DMS 273 (cell line): ENCODE data around the gene CLASRP.
A peak's percentile ranks its signal among the peaks of the same experiment; 100 is the strongest.
"Not testable (repeated sequence)": the region's sequence is repeated elsewhere in the genome, so short reads cannot be mapped to it uniquely, and the experiment has no call there.

Experiments
- DNase-seq: peaks from one replicate; lab custom pipeline; 2025; ENCODE audit not compliant: unreplicated experiment; lab: John Stamatoyannopoulos, UW

The CLASRP gene, protein sequence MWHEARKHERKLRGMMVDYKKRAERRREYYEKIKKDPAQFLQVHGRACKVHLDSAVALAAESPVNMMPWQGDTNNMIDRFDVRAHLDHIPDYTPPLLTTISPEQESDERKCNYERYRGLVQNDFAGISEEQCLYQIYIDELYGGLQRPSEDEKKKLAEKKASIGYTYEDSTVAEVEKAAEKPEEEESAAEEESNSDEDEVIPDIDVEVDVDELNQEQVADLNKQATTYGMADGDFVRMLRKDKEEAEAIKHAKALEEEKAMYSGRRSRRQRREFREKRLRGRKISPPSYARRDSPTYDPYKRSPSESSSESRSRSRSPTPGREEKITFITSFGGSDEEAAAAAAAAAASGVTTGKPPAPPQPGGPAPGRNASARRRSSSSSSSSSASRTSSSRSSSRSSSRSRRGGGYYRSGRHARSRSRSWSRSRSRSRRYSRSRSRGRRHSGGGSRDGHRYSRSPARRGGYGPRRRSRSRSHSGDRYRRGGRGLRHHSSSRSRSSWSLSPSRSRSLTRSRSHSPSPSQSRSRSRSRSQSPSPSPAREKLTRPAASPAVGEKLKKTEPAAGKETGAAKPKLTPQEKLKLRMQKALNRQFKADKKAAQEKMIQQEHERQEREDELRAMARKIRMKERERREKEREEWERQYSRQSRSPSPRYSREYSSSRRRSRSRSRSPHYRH

DNA sequence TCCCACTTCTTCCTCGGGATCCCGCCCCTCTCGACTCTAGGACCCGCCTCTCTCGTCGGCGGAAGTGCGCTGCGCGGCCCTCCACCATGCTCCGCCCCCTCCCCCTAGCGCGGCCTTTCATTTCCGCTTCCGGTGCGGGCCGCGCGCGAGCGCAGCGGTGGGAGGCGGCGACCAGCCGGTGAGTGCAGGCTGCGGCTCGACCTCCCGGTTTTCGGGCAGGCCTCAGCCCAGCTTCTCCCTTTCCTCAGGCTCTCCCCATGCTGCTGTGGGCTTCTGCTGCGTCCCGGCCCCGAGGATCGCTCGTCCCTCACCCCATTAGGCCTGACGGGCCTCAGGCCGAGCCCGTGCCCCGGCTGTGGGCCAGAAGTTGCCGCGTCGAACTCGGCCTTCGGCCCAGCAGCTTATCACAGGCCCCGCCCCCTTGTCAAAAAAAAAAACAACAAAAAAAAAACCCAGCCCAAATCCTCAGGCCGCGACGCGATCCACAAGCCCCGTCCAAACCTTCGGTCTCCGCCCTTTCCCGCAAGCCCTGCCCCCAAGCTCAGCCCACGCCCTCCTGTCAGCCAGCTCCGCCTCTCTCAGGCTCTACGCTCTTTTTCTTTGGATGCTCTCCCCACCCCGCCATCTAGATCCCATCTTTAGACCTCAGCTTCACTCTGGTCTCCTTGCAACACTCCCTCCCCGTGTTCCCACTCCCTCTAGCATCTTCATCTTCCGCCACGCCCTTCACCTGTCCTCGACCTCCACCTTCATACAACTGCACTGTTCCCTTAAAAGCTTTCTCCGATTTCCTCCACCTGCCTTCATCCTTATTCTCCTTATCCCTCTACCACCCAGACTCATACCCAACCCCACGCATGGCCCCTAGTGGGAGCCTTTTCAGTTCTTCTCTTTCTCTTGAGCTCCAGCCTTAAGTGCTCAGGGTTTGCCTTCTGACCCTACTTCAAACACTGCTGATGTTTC, at the start of gene CLASRP:
Gene CLASRP (plus strand): TSS at position 115 of the 963 bp plus-strand sequence. CDS start 1,168 bp downstream, outside the sequence.
- DNase-seq, result peak; percentile 97

DNA sequence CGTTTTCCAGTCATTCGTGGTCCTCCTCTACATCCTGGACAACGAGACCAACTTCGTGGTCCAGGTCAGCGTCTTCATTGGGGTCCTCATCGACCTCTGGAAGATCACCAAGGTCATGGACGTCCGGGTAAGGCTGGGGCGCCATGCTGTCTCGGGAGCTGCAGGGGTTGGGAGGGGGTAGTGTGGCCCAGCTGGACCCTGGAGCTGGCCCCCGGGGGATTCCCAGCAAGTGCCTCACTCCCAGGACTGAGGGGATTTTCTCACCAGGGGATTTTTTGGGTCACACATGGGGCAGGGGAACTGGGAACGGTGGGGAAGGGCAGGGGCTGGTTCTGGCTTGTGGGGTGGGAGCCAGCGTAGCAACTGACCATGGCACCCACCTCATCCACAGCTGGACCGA, 48.4 kb upstream of the CLASRP start:
- no peak for DNase-seq

DNA sequence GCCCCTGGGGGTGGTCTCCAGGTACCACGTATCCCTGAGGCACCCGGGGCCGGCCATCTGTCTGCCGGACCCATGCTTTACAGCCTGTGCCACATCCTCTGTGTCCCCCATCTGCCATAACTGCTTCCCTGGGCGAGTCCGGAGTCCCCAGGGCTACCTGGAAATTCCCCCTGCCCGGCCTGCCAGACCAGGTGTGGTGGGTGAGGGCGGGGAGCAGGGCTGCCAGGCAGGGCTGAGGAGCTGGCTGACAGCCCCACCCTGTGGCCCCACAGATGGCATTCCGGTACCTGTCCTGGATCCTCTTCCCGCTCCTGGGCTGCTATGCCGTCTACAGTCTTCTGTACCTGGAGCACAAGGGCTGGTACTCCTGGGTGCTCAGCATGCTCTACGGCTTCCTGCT, 47.9 kb upstream of the CLASRP start:
- no peak for DNase-seq

DNA sequence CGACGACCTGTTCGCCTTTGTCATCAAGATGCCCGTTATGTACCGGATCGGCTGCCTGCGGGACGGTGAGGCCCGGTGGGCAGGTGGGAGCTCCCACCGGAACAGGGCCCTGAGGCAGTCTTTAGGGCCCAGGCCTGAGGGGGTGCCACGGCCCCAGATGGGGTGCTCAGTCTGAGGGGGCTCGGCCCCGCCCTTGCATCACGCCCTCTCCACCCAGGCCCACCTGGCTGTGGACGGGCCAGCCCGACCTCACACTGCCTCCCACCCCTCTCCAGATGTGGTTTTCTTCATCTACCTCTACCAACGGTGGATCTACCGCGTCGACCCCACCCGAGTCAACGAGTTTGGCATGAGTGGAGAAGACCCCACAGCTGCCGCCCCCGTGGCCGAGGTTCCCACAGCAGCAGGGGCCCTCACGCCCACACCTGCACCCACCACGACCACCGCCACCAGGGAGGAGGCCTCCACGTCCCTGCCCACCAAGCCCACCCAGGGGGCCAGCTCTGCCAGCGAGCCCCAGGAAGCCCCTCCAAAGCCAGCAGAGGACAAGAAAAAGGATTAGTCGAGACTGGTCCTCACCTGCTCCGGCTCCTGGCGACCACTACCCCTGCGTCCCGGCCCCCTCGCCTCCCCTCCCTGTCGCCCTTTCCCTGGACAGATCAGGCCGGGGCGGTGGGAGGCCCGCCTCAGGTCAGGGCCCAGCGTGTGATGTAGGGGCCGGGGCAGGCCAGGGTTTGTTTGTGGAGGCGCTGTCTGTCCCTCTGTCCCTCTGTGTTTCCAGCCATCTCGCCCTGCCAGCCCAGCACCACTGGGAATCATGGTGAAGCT, 46.3 kb upstream of the CLASRP start:
- DNase-seq, result no peak

DNA sequence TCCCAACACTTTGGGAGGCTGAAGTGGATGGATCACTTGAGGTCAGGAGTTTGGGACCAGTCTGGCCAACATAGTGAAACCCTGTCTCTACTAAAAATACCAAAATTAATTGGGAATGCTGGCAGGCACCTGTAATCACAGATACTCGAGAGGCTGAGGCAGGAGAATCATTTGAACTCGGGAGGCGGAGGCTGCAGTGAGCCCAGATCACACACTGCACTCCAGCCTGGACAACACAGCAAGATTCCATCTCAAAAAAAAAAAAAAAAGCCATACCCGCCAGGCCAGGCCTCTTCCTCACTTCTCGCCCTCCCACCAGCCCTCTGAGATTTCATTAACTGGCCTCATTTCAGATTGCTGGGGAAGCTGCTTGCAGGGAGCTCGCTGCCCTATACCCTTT, 45.3 kb upstream of the CLASRP start:
- no peak for DNase-seq

DNA sequence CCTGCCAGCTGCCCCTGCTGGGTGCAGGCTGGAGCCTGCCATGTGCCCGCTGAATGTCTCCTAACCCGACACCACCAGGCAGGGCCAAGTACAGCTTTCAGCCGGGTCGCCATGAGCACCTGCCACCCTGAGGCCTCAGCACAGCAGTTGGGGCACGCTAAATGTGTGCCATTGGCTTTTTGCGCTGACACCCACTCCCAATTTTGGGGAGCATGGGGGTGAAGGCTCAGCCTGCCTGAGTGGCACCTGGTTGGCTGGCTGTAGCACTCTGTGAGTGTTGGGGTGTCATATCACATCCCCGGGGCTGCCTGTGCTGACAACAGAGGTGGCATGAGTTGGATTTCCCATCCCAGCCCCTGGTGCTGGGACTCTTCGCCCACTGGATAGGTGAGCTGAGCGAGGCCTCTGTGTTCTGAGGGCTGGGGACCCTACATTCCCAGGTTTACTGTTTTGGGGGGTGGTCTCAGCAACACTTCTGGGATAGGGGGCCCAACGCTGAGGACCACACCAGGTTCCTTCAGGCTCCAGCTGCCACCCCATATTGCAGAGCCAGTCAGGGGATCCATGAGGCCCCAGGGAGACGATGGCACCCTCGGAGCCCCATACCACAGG, 44.8 kb upstream of the CLASRP start:
- DNase-seq, result peak; percentile 23

DNA sequence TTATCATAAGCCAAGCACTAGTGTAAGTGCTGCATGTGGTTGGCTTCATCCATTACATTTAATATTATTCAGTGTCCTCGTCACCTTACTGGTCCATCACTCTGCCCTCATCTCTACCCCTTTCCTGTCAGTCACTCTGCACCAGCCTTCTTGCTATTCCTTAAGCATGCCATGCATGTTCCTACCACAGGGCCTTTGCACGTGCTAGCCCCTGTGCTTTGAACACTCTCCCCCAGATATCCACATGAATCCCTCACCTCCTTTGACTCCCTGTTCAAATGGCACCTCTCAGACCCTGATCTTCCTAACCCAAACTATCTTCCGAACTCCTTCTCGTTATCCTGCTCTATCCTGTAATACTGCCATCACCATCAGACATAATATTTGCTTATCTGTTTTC, 40.8 kb upstream of the CLASRP start:
- no peak for DNase-seq

DNA sequence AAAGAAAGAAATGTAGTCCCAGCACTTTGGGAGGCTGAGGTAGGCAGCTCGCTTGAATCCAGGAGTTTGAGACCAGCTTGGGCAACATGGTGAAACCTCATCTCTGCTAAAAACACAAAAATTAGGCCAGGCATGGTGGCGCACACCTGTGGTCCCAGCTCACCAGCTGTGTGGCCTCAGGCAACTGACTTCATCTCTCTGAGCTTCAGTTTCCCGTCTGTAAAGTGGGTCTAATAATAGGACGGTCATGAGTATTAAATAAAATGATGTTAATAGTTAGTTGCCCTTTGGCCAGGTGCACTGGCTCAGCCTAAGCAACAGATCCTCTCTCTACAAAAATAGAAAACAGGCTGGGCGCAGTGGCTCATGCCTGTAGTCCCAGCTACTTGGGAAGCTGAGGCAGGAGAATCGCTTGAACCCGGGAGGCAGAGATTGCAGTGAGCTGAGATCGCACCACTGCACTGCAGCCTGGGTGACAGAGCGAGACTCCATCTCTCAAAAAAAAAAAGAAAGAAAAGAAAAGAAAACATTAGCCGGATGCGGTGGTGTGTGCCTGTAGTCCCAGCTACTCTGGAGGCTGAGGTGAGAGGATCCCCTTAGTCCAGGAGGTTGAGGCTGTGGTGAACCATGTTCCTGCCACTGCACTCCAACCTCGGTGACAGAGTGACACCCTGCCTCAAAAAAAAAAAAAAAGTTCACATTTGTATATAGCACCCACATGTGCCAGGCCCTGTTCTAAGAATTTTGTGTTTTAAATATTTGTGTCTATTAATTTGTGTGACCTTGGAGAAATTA, 39.5 kb upstream of the CLASRP start:
- not testable (repeated sequence) for DNase-seq

DNA sequence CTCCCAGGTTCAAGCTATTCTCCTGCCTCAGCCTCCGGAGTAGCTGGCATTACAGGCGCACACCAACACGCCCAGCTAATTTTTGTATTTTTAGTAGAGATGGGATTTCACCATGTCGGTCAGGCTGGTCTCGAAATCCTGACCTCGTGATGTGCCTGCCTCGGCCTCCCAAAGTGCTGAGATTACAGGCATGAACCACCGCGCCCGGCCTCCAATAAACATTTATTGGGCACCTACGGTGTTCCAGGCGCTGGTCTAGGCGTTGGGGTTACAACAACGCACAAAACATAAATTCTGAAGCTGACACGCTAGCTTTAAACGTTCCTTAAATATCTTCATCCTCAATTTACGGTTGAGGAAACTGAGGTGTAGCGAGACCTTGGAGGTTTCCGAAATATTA, 38.2 kb upstream of the CLASRP start:
- not testable (repeated sequence) for DNase-seq

DNA sequence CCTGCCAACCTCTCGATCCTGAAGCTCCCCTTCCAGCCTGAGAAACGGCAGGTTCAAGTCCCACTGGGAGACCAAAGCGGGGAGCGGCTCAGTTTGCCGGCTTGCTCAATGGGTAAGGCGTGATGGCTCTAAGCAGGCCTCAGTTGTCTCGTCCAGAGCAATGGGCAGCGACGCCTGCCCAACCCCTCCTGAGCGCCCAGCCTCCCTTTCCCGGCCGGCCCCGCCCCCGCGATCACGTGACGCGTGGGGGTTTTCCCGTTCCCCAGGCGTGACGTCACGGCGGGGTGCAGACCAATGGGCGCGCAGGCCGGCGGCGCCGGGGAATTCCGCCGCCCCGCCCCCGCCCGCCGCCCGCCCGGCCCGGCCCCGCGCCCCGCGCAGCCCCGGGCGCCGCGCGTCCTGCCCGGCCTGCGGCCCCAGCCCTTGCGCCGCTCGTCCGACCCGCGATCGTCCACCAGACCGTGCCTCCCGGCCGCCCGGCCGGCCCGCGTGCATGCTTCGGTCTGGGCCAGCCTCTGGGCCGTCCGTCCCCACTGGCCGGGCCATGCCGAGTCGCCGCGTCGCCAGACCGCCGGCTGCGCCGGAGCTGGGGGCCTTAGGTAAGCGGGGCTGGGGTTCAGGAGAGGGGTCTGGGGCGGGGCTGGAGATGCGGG, 37.6 kb upstream of the CLASRP start, which contains the start of gene RELB:
Gene RELB (plus strand): TSS at position 378 of the 653 bp plus-strand sequence. CDS start 116 bp downstream, at position 494.
- DNase-seq, result peak; percentile 96

DNA sequence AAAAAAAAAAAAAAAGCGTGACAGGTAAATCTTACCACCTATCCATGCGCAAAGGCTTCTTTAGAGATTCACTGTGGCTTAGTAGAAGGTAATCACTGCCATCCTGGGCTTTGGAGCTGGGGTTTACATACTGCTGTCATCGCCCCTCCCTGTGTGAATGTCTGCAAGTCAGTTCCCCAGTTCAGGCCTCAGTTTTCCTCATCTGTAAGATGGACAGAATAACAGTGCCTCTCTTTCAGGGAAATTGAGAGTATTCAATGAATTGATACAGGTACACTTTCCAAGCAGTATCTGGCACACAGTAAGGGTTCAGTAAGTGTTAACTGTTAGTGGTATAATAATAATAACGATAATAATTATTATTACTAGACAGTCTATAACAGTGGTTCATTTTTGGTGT, 35.4 kb upstream of the CLASRP start:
- no peak for DNase-seq

DNA sequence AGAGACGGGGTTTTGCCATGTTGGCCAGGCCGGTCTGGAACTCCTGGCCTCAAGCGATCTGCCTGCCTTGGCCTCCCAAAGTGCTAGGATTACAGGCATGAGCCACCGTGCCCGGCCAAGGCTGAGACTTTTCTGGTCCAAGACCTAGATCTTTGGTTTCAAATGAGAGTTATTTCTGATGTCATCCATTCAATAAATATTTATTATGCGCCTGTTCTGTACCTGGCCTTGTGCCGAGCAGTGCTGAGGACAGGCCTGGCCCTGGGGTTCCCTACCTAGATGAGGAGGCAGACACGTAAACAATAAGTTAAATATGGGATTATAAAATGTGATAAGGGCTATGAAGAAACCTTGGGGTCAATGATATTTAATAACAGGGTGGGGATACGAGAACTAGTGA, 33.1 kb upstream of the CLASRP start:
- no peak for DNase-seq

DNA sequence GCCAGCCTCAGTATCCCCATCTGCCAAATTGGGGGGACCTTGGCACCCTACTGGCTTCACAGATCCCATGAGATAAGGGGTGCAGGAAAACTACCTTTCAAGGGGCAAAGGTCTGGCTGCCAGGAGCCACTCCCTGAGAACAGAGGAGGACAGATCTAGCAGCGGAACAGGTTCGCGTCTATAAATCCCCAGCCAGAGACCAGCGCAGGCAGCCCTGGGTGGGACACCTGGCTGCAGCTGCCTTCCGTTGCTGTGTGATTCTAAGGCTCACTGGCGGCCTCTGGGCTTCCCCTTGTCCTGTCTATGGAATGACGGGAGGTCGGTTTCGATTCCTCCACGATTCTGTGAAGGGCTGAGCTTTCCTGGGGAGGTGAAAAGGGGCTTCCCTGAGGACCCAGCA, 30.3 kb upstream of the CLASRP start:
- DNase-seq, result peak; percentile 30

DNA sequence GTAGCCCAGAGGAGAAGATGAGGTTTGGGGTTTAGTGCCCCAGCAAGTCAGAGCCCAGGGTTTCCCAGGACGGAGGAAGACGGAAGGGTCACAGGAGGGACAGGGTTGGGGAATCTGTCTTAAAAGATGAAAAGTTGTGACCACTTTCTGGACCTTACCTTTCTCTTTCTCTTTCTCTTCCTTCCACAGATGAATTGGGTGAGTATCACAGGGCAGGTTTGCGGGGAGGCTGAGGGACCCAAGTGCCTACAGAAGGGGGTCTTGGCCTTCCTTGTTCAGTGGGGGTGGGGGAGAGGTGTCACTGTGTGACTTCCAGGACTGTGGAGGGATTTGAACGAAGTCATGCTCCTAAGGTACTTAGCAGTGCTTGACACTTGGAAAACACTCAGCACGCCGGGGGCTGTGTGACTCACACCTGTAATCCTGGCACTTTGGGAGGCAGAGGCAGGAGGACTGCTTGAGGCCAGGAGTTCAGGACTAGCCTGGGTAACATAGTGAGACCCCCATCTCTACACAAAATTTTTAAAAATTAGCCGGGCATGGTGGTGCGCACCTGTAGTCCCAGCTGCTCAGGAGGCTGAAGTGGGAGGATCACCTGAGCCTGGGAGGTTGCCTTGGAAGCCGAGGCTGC, 29.1 kb upstream of the CLASRP start:
- no peak for DNase-seq

DNA sequence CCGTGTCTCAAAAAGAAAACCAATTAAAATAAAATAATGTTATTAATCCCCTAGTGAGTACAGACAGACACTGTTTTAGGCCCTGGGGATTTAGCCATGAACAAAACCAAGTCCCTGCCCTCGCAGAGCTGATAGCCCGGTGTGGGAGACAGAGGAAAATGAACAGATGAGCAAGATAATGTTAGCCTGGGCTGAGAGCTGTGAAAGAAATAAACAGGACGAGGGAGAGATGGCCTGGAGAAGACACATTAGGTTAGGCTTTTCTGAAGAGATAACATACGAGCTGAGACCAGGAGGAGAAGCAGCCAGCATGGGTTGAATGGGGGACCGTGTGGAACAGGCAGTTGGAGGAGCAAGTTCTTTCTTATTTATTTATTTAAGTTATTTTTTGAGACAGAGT, 28.5 kb upstream of the CLASRP start:
- no peak for DNase-seq

DNA sequence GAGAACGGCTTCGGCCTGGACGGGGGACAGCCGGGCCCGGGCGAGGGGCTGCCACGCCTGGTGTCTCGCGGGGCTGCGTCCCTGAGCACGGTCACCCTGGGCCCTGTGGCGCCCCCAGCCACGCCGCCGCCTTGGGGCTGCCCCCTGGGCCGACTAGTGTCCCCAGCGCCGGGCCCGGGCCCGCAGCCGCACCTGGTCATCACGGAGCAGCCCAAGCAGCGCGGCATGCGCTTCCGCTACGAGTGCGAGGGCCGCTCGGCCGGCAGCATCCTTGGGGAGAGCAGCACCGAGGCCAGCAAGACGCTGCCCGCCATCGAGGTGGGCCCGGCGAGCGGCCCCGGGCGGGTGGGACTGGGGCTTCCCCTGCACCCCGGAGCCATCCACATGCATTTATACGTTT, 26.9 kb upstream of the CLASRP start:
- no peak for DNase-seq

DNA sequence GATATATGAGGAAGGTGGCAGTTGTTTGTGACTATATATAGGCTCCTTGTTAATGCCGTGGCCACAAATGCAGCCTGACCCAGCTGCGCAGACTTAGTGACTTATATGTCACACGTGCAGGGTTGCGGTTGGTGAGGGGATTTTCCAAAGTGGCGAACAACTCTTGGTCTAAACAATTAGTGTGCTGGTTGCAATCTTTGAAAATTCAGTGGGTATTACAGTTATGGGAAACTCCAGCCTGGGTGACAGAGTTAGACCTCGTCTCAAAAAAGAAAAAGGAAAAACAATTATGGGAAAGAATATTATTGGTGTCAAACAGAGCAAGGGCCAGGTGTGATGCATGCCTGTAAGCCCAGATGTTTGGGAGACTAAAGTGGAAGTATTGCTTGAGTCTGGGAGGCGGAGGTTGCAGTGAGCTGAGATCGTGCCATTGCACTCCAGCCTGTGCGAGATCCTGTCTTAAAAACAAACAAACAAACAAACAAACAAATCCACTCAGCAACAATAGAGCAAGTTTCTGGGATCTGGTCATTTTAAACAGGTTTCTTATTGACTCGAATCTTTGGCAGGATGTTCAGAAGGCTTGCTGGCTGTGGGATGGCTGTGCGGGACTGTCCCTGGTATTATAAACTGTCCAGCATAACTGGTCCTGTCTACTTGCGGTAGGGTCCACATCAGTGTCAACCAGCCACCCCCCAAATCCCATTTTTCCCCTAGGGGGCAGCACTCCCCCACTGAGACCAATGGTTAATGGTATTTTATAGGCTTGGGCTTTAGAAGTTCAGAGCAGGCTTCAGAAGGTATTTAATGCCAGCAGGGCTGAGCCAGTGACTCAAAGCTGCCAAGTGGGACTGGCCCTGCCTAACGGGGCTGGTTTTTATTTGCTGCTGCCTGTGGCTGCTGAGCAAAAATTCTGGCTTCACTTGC, 22.2 kb upstream of the CLASRP start:
- DNase-seq, result peak; percentile 91
